Peyer's patch (tissue), 4 donors: Measurements from ENCODE around the gene AGPS. TPM values are rescaled to one million over a fixed set of nuclear protein-coding genes. Genes with fewer than 3 reads are reported as not detected.
"Not testable (repeated sequence)": the region's sequence is repeated elsewhere in the genome, so short reads cannot be mapped to it uniquely, and the experiment has no call there.

ENCODE experiments used
- DNase-seq, 3 donors: peaks; one replicate each; pipeline ENCODE4 v3.0.0-alpha.2; 2017 to 2019
- H3K27ac ChIP-seq, 4 donors: fragments of 200-600 bp; sonication (generic); one replicate each; pipeline ENCODE4 v1.5.1; 2016 to 2019
- H3K27me3 ChIP-seq, 2 donors: fragments of 200-600 bp; sonication (generic); one replicate each; pipeline ENCODE4 v1.5.1; 2019
- H3K36me3 ChIP-seq, 3 donors: fragments of 200-600 bp; sonication (generic); one replicate each; pipeline ENCODE4 v1.5.1; 2016 to 2019
- H3K4me1 ChIP-seq, 4 donors: fragments of 200-600 bp; sonication (generic); one replicate each; pipeline ENCODE4 v1.5.1; 2016 to 2019
- H3K4me3 ChIP-seq, 4 donors: fragments of 200-600 bp; sonication (generic); 1 replicate in 3 of 4; 2 replicates in 1 of 4; pipeline ENCODE4 v1.5.1; 2016 to 2019; ENCODE audit warnings: mild to moderate bottlenecking in 1 of 4
- H3K9me3 ChIP-seq, 4 donors: fragments of 200-600 bp; sonication (generic); one replicate each; pipeline ENCODE4 v1.5.1; 2016 to 2019; ENCODE audit warnings: mild to moderate bottlenecking in 1 of 4
- POLR2A ChIP-seq, 2 donors: fragments of 450-650 bp; IDR thresholded peaks; one replicate each; pipeline ENCODE4 v1.5.1; 2017; ENCODE audit warnings: antibody characterized with exemption in 2 of 2, mild to moderate bottlenecking in 2 of 2, moderate library complexity in 2 of 2
- total RNA-seq, 4 donors: library from RNA; depleted of rRNA; stranded (reverse); fragments of >200 nt; gene quantifications; one replicate each; pipeline ENCODE4 v1.1.0, GENCODE V29; 2016
- TF ChIP-seq, protein P1 (sequence below), 6 experiments: fragments of 450-650 bp in 4 of 6; fragments of 200-600 bp in 2 of 6; sonication (generic) in 1 of 6; IDR thresholded peaks; one replicate each; pipeline ENCODE4 v1.5.1; 2017 to 2019; ENCODE audit warnings: antibody characterized with exemption in 6 of 6, mild to moderate bottlenecking in 3 of 6, moderate library complexity in 1 of 6

Gene AGPS
- total RNA-seq, 4 donors from 2014 or later, result 18.2 to 26.3 (median 21.0) TPM

DNA sequence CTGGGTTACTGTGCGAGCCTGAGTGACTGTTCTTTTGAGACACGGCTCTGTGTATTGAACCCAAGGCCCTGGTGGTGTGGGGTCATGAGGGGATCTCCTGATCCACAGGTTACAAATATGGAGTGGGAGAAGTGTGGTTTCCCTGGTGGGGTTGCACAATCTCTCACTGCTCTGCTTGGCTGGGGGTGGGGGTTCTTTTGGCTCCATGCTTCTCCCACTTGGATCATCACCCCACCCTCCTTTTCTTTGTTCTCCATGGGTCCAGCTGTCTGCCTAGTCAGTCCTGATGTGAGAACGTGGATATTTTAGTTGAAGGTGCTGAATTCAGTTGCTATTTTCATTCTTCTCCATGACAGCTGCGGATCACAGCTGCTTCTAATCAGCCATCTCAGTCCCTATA lies 37.8 kb downstream of the AGPS start:
- H3K27me3 ChIP-seq, result no peaks in the 10 kb centered on the region
- peaks cover 0 to 10% (median 0%) of the 10 kb centered on the region in 3 donors for H3K36me3 ChIP-seq
- no peak overlapping the region for H3K27ac ChIP-seq
- TF ChIP-seq, protein P1, sequence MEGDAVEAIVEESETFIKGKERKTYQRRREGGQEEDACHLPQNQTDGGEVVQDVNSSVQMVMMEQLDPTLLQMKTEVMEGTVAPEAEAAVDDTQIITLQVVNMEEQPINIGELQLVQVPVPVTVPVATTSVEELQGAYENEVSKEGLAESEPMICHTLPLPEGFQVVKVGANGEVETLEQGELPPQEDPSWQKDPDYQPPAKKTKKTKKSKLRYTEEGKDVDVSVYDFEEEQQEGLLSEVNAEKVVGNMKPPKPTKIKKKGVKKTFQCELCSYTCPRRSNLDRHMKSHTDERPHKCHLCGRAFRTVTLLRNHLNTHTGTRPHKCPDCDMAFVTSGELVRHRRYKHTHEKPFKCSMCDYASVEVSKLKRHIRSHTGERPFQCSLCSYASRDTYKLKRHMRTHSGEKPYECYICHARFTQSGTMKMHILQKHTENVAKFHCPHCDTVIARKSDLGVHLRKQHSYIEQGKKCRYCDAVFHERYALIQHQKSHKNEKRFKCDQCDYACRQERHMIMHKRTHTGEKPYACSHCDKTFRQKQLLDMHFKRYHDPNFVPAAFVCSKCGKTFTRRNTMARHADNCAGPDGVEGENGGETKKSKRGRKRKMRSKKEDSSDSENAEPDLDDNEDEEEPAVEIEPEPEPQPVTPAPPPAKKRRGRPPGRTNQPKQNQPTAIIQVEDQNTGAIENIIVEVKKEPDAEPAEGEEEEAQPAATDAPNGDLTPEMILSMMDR (IDR thresholded peaks at IDR 0.05), result no peak
- TF ChIP-seq POLR2A (IDR thresholded peaks at IDR 0.05), result no peak
- peaks cover 0 to 23% (median 0%) of the 10 kb centered on the region in 4 donors for H3K9me3 ChIP-seq
- no peak for DNase-seq
- H3K4me3 ChIP-seq, result no peak overlapping the region
- no peaks in the 10 kb centered on the region for H3K4me1 ChIP-seq

DNA sequence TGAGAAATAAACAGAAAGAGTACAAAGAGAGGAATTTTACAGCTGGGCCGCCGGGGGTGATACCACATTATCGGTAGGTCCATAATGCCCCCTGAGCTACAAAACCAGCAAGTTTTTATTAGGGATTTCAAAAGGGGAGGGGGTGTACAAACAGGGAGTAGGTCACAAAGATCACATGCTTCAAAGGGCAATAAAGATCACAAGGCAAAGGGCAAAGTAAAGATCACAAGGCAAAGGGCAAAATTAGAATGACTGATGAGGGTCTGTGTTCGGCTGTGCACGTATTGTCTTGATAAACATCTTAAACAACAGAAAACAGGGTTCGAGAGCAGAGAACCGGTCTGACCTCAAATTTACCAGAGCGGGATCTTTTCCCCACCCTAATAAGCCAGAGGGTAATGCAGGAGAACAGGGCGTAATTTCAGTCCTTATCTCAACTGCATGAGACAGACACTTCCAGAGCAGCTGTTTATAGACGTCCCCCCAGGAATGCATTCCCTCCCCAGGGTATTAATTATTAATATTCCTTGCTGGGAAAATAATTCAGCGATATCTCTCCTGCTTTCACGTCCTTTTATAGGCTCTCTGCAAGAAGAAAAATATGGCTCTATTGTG lies 38.6 kb downstream of the AGPS start:
- DNase-seq, H3K27me3 ChIP-seq, H3K27ac ChIP-seq, H3K4me3 ChIP-seq, H3K4me1 ChIP-seq: not testable (repeated sequence)
- peaks cover 0 to 23% (median 0%) of the 10 kb centered on the region in 4 donors for H3K9me3 ChIP-seq
- peaks cover 0 to 14% (median 0%) of the 10 kb centered on the region in 3 donors for H3K36me3 ChIP-seq

DNA sequence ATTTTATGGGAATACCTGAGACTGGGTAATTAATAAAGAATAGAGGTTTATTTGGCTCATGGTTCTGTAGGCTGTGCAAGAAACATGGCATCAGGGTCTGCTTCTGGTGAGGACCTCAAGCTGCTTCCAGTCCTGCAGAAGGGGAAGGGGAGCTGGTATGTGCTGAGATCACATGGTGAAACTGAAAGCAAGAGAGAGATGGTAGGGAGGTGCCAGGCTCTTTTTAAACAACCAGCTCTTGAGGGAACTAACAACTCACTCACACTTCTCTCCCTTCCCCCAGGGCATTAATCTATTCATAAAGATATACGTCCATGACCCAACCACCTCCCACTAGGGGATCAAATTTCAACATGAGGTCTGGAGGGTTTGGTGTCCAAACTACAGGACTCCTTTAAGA lies 40.1 kb downstream of the AGPS start:
- peaks cover 0 to 23% (median 0%) of the 10 kb centered on the region in 4 donors for H3K9me3 ChIP-seq
- no peak overlapping the region for H3K4me3 ChIP-seq
- H3K27ac ChIP-seq, result no peak overlapping the region
- peaks cover 0 to 14% (median 0%) of the 10 kb centered on the region in 3 donors for H3K36me3 ChIP-seq
- no peaks in the 10 kb centered on the region for H3K27me3 ChIP-seq
- no peak for TF ChIP-seq POLR2A (IDR thresholded peaks at IDR 0.05)
- TF ChIP-seq, protein P1 (IDR thresholded peaks at IDR 0.05), result no peak
- no peaks in the 10 kb centered on the region for H3K4me1 ChIP-seq
- DNase-seq, result no peak

DNA sequence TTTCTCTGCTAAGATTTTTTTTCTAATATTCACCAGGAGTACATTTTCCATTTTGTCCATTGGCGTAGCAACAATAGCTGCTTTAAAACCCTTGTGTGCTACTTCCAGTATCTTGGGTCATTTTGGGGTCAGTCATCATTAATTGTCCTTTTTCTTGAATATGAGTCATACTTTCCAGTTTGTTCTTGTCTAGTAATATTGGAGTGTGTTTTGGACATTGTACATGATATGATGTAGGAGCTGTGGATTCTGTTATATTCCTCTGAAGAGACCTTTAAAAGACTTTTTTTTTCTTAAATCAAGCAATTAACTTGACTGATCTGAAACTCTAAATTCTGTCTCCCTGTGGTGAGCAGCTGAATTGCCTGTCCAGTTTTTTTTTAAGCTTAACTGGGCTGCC lies 40.8 kb downstream of the AGPS start:
- no peak for DNase-seq
- Histone ChIP-seq H3K27me3 (no peaks in the 10 kb centered on the region), H3K36me3 (peaks cover 0 to 14% (median 0%) of the 10 kb centered on the region in 3 donors), H3K9me3 (peaks cover 0 to 23% (median 0%) of the 10 kb centered on the region in 4 donors), H3K27ac (no peak overlapping the region), H3K4me3 (no peak overlapping the region), H3K4me1 (no peaks in the 10 kb centered on the region)
- TF ChIP-seq, protein P1 (IDR thresholded peaks at IDR 0.05), result no peak
- TF ChIP-seq POLR2A (IDR thresholded peaks at IDR 0.05), result no peak

- TF ChIP-seq, protein P1 (IDR thresholded peaks at IDR 0.05), result no peak
- no peak for TF ChIP-seq POLR2A (IDR thresholded peaks at IDR 0.05)
- no peak overlapping the region for H3K4me3 ChIP-seq
- H3K9me3 ChIP-seq, result peaks cover 0 to 23% (median 0%) of the 10 kb centered on the region in 4 donors
- no peaks in the 10 kb centered on the region for H3K4me1 ChIP-seq
- no peaks in the 10 kb centered on the region for H3K27me3 ChIP-seq
- H3K36me3 ChIP-seq, result peaks cover 0 to 14% (median 0%) of the 10 kb centered on the region in 3 donors
- no peak overlapping the region for H3K27ac ChIP-seq
- DNase-seq, result no peak
Observed at GRCh38 chr2:177434475-177434874, 41.9 kb downstream of the AGPS start.

GRCh38 chr2:177445200-177445599 lies 52.6 kb downstream of the AGPS start:
- no peaks in the 10 kb centered on the region for H3K27me3 ChIP-seq
- no peak for DNase-seq
- no peak overlapping the region for H3K4me3 ChIP-seq
- no peaks in the 10 kb centered on the region for H3K4me1 ChIP-seq
- no peak for TF ChIP-seq POLR2A (IDR thresholded peaks at IDR 0.05)
- TF ChIP-seq, protein P1 (IDR thresholded peaks at IDR 0.05), result no peak
- H3K27ac ChIP-seq, result no peak overlapping the region
- H3K9me3 ChIP-seq, result no peaks in the 10 kb centered on the region
- peaks cover 0 to 23% (median 0%) of the 10 kb centered on the region in 3 donors for H3K36me3 ChIP-seq
